HEK293 (cell line): ENCODE data around the gene IRF8.

Source experiments
- CTCF ChIA-PET: fragments of 350-600 bp; formaldehyde crosslinking; extraction: SDS; loops from one replicate; lab custom pipeline; 2021; ENCODE audit warnings: antibody characterized with exemption; lab: Yijun Ruan, JAX
- POLR2A ChIA-PET: fragments of 300-600 bp; formaldehyde crosslinking; extraction: SDS; loops from one replicate; lab custom pipeline; 2020; ENCODE audit warnings: antibody characterized with exemption, inconsistent platforms; lab: Yijun Ruan, JAX
- H3K27ac ChIP-seq: fragments of 200-500 bp; sonication (Bioruptor generic); 2 replicates; pipeline ENCODE4 v1.5.1; 2014; ENCODE audit warnings: low read depth, low read length, control low read depth, inconsistent platforms; ENCODE audit errors: extremely low read depth
- H3K36me3 ChIP-seq, 2 experiments: fragments of 200-500 bp in 1 of 2; sonication (Bioruptor generic) in 1 of 2; 1 replicate in 1 of 2; 2 replicates in 1 of 2; pipeline ENCODE4 v1.5.1; 2014 to 2017; ENCODE audit warnings: inconsistent platforms in 2 of 2, low read length in 2 of 2; ENCODE audit not compliant: control insufficient read depth in 2 of 2, insufficient read depth in 1 of 2
- H3K4me1 ChIP-seq: fragments of 200-500 bp; sonication (Bioruptor generic); 2 replicates; pipeline ENCODE4 v1.5.1; 2014; ENCODE audit warnings: mild to moderate bottlenecking, low read length, inconsistent platforms; ENCODE audit not compliant: control insufficient read depth, insufficient read depth
- H3K4me3 ChIP-seq: 2 replicates; pipeline ENCODE4 v1.5.1; 2011; ENCODE audit warnings: low read depth, mild to moderate bottlenecking, control low read depth, low read length, moderate library complexity
- H3K9me3 ChIP-seq: fragments of 200-500 bp; sonication (Bioruptor generic); 2 replicates; pipeline ENCODE4 v1.5.1; 2014; ENCODE audit warnings: low read depth, low read length, inconsistent platforms; ENCODE audit not compliant: control insufficient read depth, insufficient read depth
- KLF1 ChIP-seq: fragments of 450-650 bp; formaldehyde crosslinking; IDR thresholded peaks from 2 replicates; pipeline ENCODE4 v1.5.1; 2016; ENCODE audit warnings: missing biosample characterization, missing genetic modification characterization
- KLF16 ChIP-seq: fragments of 450-650 bp; formaldehyde crosslinking; IDR thresholded peaks from 2 replicates; pipeline ENCODE4 v1.5.1; 2017; ENCODE audit warnings: missing biosample characterization, missing genetic modification characterization
- SCRT1 ChIP-seq: fragments of 450-650 bp; formaldehyde crosslinking; IDR thresholded peaks from 2 replicates; pipeline ENCODE4 v1.5.1; 2016; ENCODE audit warnings: missing biosample characterization, missing genetic modification characterization, borderline replicate concordance
- SCRT2 ChIP-seq: fragments of 450-650 bp; formaldehyde crosslinking; IDR thresholded peaks from 2 replicates; pipeline ENCODE4 v1.5.1; 2016; ENCODE audit warnings: missing biosample characterization, missing genetic modification characterization
- TCF7L2 ChIP-seq: IDR thresholded peaks from 2 replicates; pipeline ENCODE4 v1.6.1; 2011; ENCODE audit warnings: low read depth, mild to moderate bottlenecking, inconsistent platforms, low read length, moderate library complexity, borderline replicate concordance
- WT1 ChIP-seq: fragments of 450-650 bp; formaldehyde crosslinking; IDR thresholded peaks from 2 replicates; pipeline ENCODE4 v1.5.1; 2016; ENCODE audit warnings: missing biosample characterization, missing genetic modification characterization
- YY2 ChIP-seq: fragments of 450-650 bp; formaldehyde crosslinking; IDR thresholded peaks from 2 replicates; pipeline ENCODE4 v1.5.1; 2016; ENCODE audit warnings: missing biosample characterization, missing genetic modification characterization
- ZBTB20 ChIP-seq: fragments of 450-650 bp; formaldehyde crosslinking; IDR thresholded peaks from 2 replicates; pipeline ENCODE4 v1.5.1; 2016; ENCODE audit warnings: missing biosample characterization, missing genetic modification characterization
- ZBTB7A ChIP-seq: fragments of 450-650 bp; formaldehyde crosslinking; IDR thresholded peaks from 2 replicates; pipeline ENCODE4 v1.5.1; 2016; ENCODE audit warnings: low read depth, missing biosample characterization, missing genetic modification characterization
- ZFP3 ChIP-seq: fragments of 450-650 bp; formaldehyde crosslinking; IDR thresholded peaks from 2 replicates; pipeline ENCODE4 v1.5.1; 2016; ENCODE audit warnings: low read depth, missing biosample characterization, missing genetic modification characterization
- ZFP37 ChIP-seq: fragments of 450-650 bp; formaldehyde crosslinking; IDR thresholded peaks from 2 replicates; pipeline ENCODE4 v1.5.1; 2016; ENCODE audit warnings: missing biosample characterization, missing genetic modification characterization
- ZNF146 ChIP-seq: fragments of 450-650 bp; formaldehyde crosslinking; IDR thresholded peaks from 2 replicates; pipeline ENCODE4 v1.5.1; 2016; ENCODE audit warnings: missing biosample characterization, missing genetic modification characterization
- ZNF155 ChIP-seq: fragments of 450-650 bp; formaldehyde crosslinking; IDR thresholded peaks from 2 replicates; pipeline ENCODE4 v1.5.1; 2016; ENCODE audit warnings: missing biosample characterization, missing genetic modification characterization
- ZNF174 ChIP-seq: fragments of 450-650 bp; formaldehyde crosslinking; IDR thresholded peaks from 2 replicates; pipeline ENCODE4 v1.5.0; 2017; ENCODE audit warnings: missing biosample characterization, mild to moderate bottlenecking, missing genetic modification characterization
- ZNF266 ChIP-seq: fragments of 450-650 bp; formaldehyde crosslinking; IDR thresholded peaks from 2 replicates; pipeline ENCODE4 v1.5.1; 2016; ENCODE audit warnings: missing biosample characterization, missing genetic modification characterization, low read depth
- ZNF350 ChIP-seq: fragments of 450-650 bp; formaldehyde crosslinking; IDR thresholded peaks from 2 replicates; pipeline ENCODE4 v1.5.0; 2017; ENCODE audit warnings: missing biosample characterization, mild to moderate bottlenecking, missing genetic modification characterization
- ZNF37A ChIP-seq: fragments of 450-650 bp; IDR thresholded peaks from 2 replicates; pipeline ENCODE4 v1.5.1; 2018; ENCODE audit warnings: missing biosample characterization, missing genetic modification characterization
- ZNF514 ChIP-seq: fragments of 450-650 bp; formaldehyde crosslinking; IDR thresholded peaks from 2 replicates; pipeline ENCODE4 v1.5.1; 2016; ENCODE audit warnings: missing biosample characterization, missing genetic modification characterization
- ZNF600 ChIP-seq: fragments of 450-650 bp; formaldehyde crosslinking; IDR thresholded peaks from 2 replicates; pipeline ENCODE4 v1.5.1; 2016; ENCODE audit warnings: missing biosample characterization, missing genetic modification characterization
- ZNF610 ChIP-seq: fragments of 450-650 bp; formaldehyde crosslinking; IDR thresholded peaks from 2 replicates; pipeline ENCODE4 v1.5.1; 2016; ENCODE audit warnings: missing biosample characterization, missing genetic modification characterization, borderline replicate concordance
- ZNF624 ChIP-seq: fragments of 450-650 bp; formaldehyde crosslinking; IDR thresholded peaks from 2 replicates; pipeline ENCODE4 v1.5.1; 2017; ENCODE audit warnings: missing biosample characterization, missing genetic modification characterization
- ZNF747 ChIP-seq: fragments of 450-650 bp; formaldehyde crosslinking; IDR thresholded peaks from 2 replicates; pipeline ENCODE4 v1.5.1; 2016; ENCODE audit warnings: missing biosample characterization, missing genetic modification characterization
- TF ChIP-seq, protein P1 (sequence below): fragments of 450-650 bp; IDR thresholded peaks from 2 replicates; pipeline ENCODE4 v1.5.1; 2018; ENCODE audit warnings: missing biosample characterization, mild to moderate bottlenecking, missing genetic modification characterization

Gene IRF8

DNA sequence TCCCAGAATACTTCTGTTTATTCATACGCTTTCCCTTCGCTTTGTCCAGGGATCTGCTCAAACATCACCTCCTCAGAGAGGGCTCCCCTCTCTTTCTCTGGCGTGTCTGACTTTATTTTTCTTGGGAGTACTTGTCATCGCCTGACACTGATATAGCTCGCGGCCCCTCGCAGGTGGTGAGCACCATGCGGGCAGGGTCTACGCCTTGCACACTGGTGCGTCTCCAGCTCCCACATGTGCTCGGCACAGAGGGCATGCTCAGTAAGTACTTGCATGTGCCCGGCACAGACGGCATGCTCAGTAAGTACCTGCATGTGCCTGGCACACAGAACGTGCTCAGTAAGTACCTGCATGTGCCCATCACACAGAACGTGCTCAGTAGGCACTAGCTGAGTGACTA, 57.5 kb downstream of the IRF8 start:
- Histone ChIP-seq H3K36me3 (no peaks in the 10 kb centered on the region), H3K9me3 (no peaks in the 10 kb centered on the region), H3K27ac (no peak overlapping the region), H3K4me3 (no peak overlapping the region), H3K4me1 (no peaks in the 10 kb centered on the region)
- CTCF ChIA-PET: no interaction called here
- POLR2A ChIA-PET: no interaction called here
- TF ChIP-seq ZNF514 (no peak), ZNF266 (no peak), ZNF624 (tag by site-specific recombination) (no peak), TCF7L2 (no peak), ZBTB7A (tag by site-specific recombination) (no peak), ZNF37A (tag by site-specific recombination) (no peak), ZNF174 (no peak), YY2 (tag by site-specific recombination) (no peak), SCRT1 (tag by site-specific recombination) (no peak), ZNF350 (tag by site-specific recombination) (no peak), SCRT2 (tag by site-specific recombination) (no peak), ZNF747 (tag by site-specific recombination) (no peak), KLF16 (tag by site-specific recombination) (no peak), ZNF155 (no peak), ZNF610 (no peak)

DNA sequence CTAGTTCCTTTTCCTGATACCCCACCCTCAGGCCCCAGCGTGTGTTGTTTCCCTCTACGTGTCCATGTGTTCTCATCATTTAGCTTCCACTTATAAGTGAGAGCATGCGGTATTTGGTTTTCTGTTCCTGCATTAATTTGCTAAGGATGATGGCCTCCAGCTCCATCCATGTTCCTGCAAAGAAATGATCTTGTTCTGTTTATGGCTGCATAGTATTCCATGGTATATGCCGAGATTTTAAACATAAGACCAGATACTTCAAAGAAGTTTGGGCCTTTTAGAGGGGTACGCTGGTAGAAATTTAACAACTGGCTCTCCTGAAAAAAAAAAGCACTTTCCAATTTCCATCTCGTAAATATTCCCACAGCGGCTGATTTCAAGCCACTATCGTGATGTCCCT, 59.8 kb downstream of the IRF8 start:
- Histone ChIP-seq H3K4me3 (no peak overlapping the region), H3K36me3 (no peaks in the 10 kb centered on the region), H3K9me3 (no peaks in the 10 kb centered on the region), H3K4me1 (no peaks in the 10 kb centered on the region), H3K27ac (no peak overlapping the region)
- ChIA-PET CTCF (interaction anchor here (0.6 to 0.9 kb wide), 3 partner anchors 51 to 509 kb away, joined by 3 to 8 read pairs (median 3); no protein-coding TSS in a partner anchor), POLR2A (no interaction called here)
- TF ChIP-seq ZNF146 (tag by site-specific recombination): peak; percentile 56; the same call in 1 of the 2 replicates
- no peak for TF ChIP-seq WT1 (tag by site-specific recombination)
- TF ChIP-seq, protein P1, sequence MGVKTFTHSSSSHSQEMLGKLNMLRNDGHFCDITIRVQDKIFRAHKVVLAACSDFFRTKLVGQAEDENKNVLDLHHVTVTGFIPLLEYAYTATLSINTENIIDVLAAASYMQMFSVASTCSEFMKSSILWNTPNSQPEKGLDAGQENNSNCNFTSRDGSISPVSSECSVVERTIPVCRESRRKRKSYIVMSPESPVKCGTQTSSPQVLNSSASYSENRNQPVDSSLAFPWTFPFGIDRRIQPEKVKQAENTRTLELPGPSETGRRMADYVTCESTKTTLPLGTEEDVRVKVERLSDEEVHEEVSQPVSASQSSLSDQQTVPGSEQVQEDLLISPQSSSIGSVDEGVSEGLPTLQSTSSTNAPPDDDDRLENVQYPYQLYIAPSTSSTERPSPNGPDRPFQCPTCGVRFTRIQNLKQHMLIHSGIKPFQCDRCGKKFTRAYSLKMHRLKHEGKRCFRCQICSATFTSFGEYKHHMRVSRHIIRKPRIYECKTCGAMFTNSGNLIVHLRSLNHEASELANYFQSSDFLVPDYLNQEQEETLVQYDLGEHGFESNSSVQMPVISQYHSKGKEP (tag by site-specific recombination): no peak
- no peak for TF ChIP-seq ZFP37 (tag by site-specific recombination)
- no peak for TF ChIP-seq ZFP3
- no peak for TF ChIP-seq ZNF600 (tag by site-specific recombination)

DNA sequence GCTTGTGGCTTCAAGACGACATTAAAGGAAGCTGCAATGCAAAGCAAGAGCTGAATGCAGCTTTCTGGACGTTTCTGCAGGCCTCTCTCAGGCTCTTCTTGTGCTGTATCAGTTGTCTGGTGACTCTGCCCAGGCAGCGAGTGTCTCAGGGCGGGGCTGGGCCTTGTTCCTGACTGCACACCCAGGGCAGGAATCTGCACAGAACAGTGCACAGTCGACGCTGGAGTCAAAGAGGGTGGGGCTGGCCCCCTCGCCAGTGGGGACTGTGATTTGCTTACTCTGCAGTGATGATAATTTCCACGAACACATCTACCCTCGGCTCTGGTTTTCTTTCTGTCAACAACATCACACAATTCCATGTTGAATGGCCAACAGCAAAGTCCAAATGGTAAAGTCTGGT, 60.7 kb downstream of the IRF8 start:
- ChIA-PET CTCF (interaction anchor here (0.6 to 1.1 kb wide), 2 partner anchors 65 to 140 kb away, joined by 3 read pairs; no protein-coding TSS in a partner anchor), POLR2A (no interaction called here)
- TF ChIP-seq ZBTB20 (tag by site-specific recombination) (no peak), KLF1 (peak; percentile 65)
- Histone ChIP-seq H3K9me3 (no peaks in the 10 kb centered on the region), H3K4me1 (no peaks in the 10 kb centered on the region), H3K36me3 (no peaks in the 10 kb centered on the region), H3K4me3 (no peak overlapping the region), H3K27ac (no peak overlapping the region)
